Calu3 (cell line): ENCODE measurements around the gene E2F1. TPM values are rescaled to one million over a fixed set of nuclear protein-coding genes. Genes with fewer than 3 reads are reported as not detected.

Experiments
- BruUV-seq: library from RNA; stranded (reverse); fragments of 400-500 nt; replicated peaks from 2 replicates; lab custom pipeline; 2021; lab: Mats Ljungman, UMichigan
- CTCF ChIA-PET: fragments of 300-600 bp; sonication (Branson Sonifier 250); formaldehyde crosslinking; loops from one replicate; lab custom pipeline; 2022; ENCODE audit warnings: antibody characterized with exemption; lab: Charles Lee
- DNase-seq: peaks from one replicate; pipeline ENCODE4 v3.0.0; 2022
- H3K27ac Mint-ChIP-seq: one replicate; pipeline ENCODE4 v1.8.0; 2022; ENCODE audit warnings: mixed read lengths; ENCODE audit not compliant: unreplicated experiment
- H3K27me3 Mint-ChIP-seq: one replicate; pipeline ENCODE4 v1.8.0; 2022; ENCODE audit warnings: mixed read lengths; ENCODE audit not compliant: unreplicated experiment
- H3K36me3 Mint-ChIP-seq: one replicate; pipeline ENCODE4 v1.8.0; 2022; ENCODE audit warnings: mild to moderate bottlenecking, moderate library complexity, mixed read lengths; ENCODE audit not compliant: insufficient read depth, unreplicated experiment
- H3K4me1 Mint-ChIP-seq: one replicate; pipeline ENCODE4 v1.8.0; 2022; ENCODE audit warnings: mild to moderate bottlenecking, low read depth, mixed read lengths; ENCODE audit not compliant: unreplicated experiment
- H3K4me3 Mint-ChIP-seq: one replicate; pipeline ENCODE4 v1.8.0; 2022; ENCODE audit warnings: mild to moderate bottlenecking, low read depth, moderate library complexity, mixed read lengths; ENCODE audit not compliant: unreplicated experiment
- H3K9me3 Mint-ChIP-seq: one replicate; pipeline ENCODE4 v1.8.0; 2022; ENCODE audit warnings: low read depth, mixed read lengths; ENCODE audit not compliant: unreplicated experiment
- intact Hi-C: fragments of 100-400 bp; cut with micrococcal nuclease; formaldehyde crosslinking; loops from one replicate; pipeline ENCODE4 v1.10.0; 2022; ENCODE audit not compliant: unreplicated experiment
- total RNA-seq: library from RNA; stranded (reverse); gene quantifications from 2 replicates; pipeline ENCODE4 v1.2.3, GENCODE V29; 2022
- TF ChIP-seq, protein P1 (sequence below): fragments of 200-600 bp; IDR thresholded peaks from one replicate; pipeline ENCODE4 v1.8.0; 2022; ENCODE audit warnings: antibody characterized with exemption; ENCODE audit not compliant: unreplicated experiment

The E2F1 gene
- total RNA-seq, 1 experiment from 2014 or later, result 62.3 TPM

DNA sequence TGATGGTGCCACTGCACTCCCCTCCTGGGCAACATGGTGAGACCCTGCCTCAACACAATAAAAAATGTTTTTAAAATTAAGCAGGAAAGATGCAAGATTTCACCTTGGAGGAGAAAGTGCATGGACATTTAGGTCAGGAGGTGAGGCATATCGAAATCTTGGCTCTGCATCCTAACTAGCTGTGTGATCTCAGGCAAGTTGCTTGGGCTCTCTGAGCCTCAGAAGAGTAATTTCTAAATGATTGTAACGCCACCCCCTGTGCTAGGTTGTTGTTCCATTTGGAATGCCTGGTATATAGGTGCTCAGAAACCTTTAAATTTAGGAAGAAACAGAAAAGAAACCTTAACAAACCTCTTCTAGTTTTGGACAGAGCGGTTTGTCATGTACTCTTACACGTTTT, 60.0 kb downstream of the E2F1 start:
- CTCF ChIA-PET, result no interaction called here
- no TSS peak for BruUV-seq
- TF ChIP-seq, protein P1, sequence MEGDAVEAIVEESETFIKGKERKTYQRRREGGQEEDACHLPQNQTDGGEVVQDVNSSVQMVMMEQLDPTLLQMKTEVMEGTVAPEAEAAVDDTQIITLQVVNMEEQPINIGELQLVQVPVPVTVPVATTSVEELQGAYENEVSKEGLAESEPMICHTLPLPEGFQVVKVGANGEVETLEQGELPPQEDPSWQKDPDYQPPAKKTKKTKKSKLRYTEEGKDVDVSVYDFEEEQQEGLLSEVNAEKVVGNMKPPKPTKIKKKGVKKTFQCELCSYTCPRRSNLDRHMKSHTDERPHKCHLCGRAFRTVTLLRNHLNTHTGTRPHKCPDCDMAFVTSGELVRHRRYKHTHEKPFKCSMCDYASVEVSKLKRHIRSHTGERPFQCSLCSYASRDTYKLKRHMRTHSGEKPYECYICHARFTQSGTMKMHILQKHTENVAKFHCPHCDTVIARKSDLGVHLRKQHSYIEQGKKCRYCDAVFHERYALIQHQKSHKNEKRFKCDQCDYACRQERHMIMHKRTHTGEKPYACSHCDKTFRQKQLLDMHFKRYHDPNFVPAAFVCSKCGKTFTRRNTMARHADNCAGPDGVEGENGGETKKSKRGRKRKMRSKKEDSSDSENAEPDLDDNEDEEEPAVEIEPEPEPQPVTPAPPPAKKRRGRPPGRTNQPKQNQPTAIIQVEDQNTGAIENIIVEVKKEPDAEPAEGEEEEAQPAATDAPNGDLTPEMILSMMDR, result no peak
- Mint-ChIP-seq H3K27ac (no peak overlapping the region), H3K27me3 (no peaks in the 10 kb centered on the region), H3K4me1 (no peaks in the 10 kb centered on the region), H3K9me3 (no peaks in the 10 kb centered on the region), H3K36me3 (peaks cover 32% of the 10 kb centered on the region), H3K4me3 (no peak overlapping the region)
- DNase-seq, result no peak
- intact Hi-C loops, result no loop called here

Other genes starting within 250 kb of the E2F1 start
- gene SNTA1, start 242.6 kb downstream of the E2F1 start, total RNA-seq, result 5.1 and 7.6 TPM in 2 replicates
- gene CBFA2T2, start 196.3 kb downstream of the E2F1 start, total RNA-seq, result 17.8 and 20.5 TPM in 2 replicates
- 0.45 and 0.76 TPM in 2 replicates for gene C20orf144, start 24.1 kb downstream of the E2F1 start, total RNA-seq
- 5.4 and 7.3 TPM in 2 replicates for gene ACTL10, start 19.4 kb downstream of the E2F1 start, total RNA-seq
- gene NECAB3, start 12.0 kb downstream of the E2F1 start, total RNA-seq, result 65.5 and 80.8 TPM in 2 replicates
- gene PXMP4, start 33.9 kb upstream of the E2F1 start, total RNA-seq, result 18.7 and 20.3 TPM in 2 replicates
- gene ZNF341, start 45.6 kb upstream of the E2F1 start, total RNA-seq, result 10.2 and 12.9 TPM in 2 replicates
- 234 and 245 TPM in 2 replicates for gene CHMP4B, start 125.0 kb upstream of the E2F1 start, total RNA-seq